Loucy (cell line): Measurements from ENCODE around the gene TOR1B.
"Not testable (repeated sequence)": the region's sequence is repeated elsewhere in the genome, so short reads cannot be mapped to it uniquely, and the experiment has no call there.

Source experiments
- H2AFZ ChIP-seq: fragments of 200-600 bp; sonication (generic); 2 replicates; pipeline ENCODE4 v1.6.0; 2016; ENCODE audit warnings: antibody characterized with exemption, mild to moderate bottlenecking, low read length, moderate library complexity
- H3F3A ChIP-seq: fragments of 200-600 bp; 2 replicates; pipeline ENCODE4 v1.6.0; 2016; ENCODE audit warnings: antibody characterized with exemption, low read depth, mild to moderate bottlenecking
- H3K27me3 ChIP-seq: fragments of 200-600 bp; sonication (generic); 2 replicates; pipeline ENCODE4 v1.6.1; 2014; ENCODE audit warnings: low read length, mild to moderate bottlenecking; ENCODE audit not compliant: insufficient read depth, poor library complexity, severe bottlenecking
- H3K36me3 ChIP-seq: fragments of 200-600 bp; sonication (generic); 2 replicates; pipeline ENCODE4 v1.6.1; 2016; ENCODE audit warnings: low read length; ENCODE audit not compliant: insufficient read depth
- H3K4me1 ChIP-seq: fragments of 200-600 bp; sonication (generic); 2 replicates; pipeline ENCODE4 v1.5.1; 2014; ENCODE audit warnings: low read length, mild to moderate bottlenecking; ENCODE audit not compliant: insufficient read depth, poor library complexity, severe bottlenecking
- H3K4me2 ChIP-seq: fragments of 200-600 bp; sonication (generic); 2 replicates; pipeline ENCODE4 v1.6.0; 2014; ENCODE audit warnings: antibody characterized with exemption, low read length, low read depth, mild to moderate bottlenecking; ENCODE audit not compliant: poor library complexity, severe bottlenecking
- H3K4me3 ChIP-seq: fragments of 200-600 bp; sonication (generic); 2 replicates; pipeline ENCODE4 v1.5.1; 2014; ENCODE audit warnings: low read length, mild to moderate bottlenecking, mixed read lengths; ENCODE audit not compliant: poor library complexity, severe bottlenecking
- H3K79me2 ChIP-seq: fragments of 200-600 bp; sonication (generic); 2 replicates; pipeline ENCODE4 v1.6.1; 2014; ENCODE audit warnings: low read length; ENCODE audit not compliant: insufficient read depth
- H3K9ac ChIP-seq: fragments of 200-600 bp; sonication (generic); 2 replicates; pipeline ENCODE4 v1.6.0; 2014; ENCODE audit warnings: mild to moderate bottlenecking, low read depth, low read length, moderate library complexity; ENCODE audit not compliant: poor library complexity, severe bottlenecking
- H3K9me2 ChIP-seq: fragments of 200-600 bp; sonication (generic); replicated peaks from 2 replicates; pipeline ENCODE4 v1.6.1; 2016; ENCODE audit warnings: low read depth, low read length, mixed read lengths
- H3K9me3 ChIP-seq: fragments of 200-600 bp; sonication (generic); 2 replicates; pipeline ENCODE4 v1.6.1; 2014; ENCODE audit warnings: mild to moderate bottlenecking, antibody characterized with exemption, low read length, low read depth; ENCODE audit not compliant: insufficient read depth
- H4K20me1 ChIP-seq: fragments of 200-600 bp; sonication (generic); 2 replicates; pipeline ENCODE4 v1.6.0; 2014; ENCODE audit warnings: antibody characterized with exemption, low read length, mild to moderate bottlenecking; ENCODE audit not compliant: insufficient read depth, poor library complexity, severe bottlenecking
- EZH2phosphoT487 ChIP-seq: fragments of 200-600 bp; IDR thresholded peaks from 2 replicates; pipeline ENCODE4 v1.6.1; 2018; ENCODE audit warnings: antibody characterized with exemption, mild to moderate bottlenecking, moderate library complexity, borderline replicate concordance
- TF ChIP-seq, protein P1 (sequence below): fragments of 200-600 bp; sonication (generic); conservative IDR thresholded peaks from 2 replicates; pipeline ENCODE4 v1.5.1; 2014; ENCODE audit warnings: mild to moderate bottlenecking, antibody characterized with exemption, low read length

TOR1B gene

GRCh38 chr9:129783516-129784361, 19.2 kb upstream of the TOR1B start:
- Histone ChIP-seq H3K36me3 (no peaks in the 10 kb centered on the region), H3K4me1 (no peaks in the 10 kb centered on the region), H3K79me2 (no peaks in the 10 kb centered on the region), H3K9me2 (no peaks in the 10 kb centered on the region), H3K4me3 (no peak overlapping the region), H3K9ac (no peak overlapping the region), H4K20me1 (no peaks in the 10 kb centered on the region), H2AFZ (no peak overlapping the region), H3K27me3 (no peaks in the 10 kb centered on the region), H3F3A (no peaks in the 10 kb centered on the region), H3K9me3 (no peaks in the 10 kb centered on the region), H3K4me2 (no peak overlapping the region)
- no peak for TF ChIP-seq EZH2phosphoT487
- TF ChIP-seq, protein P1, sequence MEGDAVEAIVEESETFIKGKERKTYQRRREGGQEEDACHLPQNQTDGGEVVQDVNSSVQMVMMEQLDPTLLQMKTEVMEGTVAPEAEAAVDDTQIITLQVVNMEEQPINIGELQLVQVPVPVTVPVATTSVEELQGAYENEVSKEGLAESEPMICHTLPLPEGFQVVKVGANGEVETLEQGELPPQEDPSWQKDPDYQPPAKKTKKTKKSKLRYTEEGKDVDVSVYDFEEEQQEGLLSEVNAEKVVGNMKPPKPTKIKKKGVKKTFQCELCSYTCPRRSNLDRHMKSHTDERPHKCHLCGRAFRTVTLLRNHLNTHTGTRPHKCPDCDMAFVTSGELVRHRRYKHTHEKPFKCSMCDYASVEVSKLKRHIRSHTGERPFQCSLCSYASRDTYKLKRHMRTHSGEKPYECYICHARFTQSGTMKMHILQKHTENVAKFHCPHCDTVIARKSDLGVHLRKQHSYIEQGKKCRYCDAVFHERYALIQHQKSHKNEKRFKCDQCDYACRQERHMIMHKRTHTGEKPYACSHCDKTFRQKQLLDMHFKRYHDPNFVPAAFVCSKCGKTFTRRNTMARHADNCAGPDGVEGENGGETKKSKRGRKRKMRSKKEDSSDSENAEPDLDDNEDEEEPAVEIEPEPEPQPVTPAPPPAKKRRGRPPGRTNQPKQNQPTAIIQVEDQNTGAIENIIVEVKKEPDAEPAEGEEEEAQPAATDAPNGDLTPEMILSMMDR: peak; percentile 68

DNA sequence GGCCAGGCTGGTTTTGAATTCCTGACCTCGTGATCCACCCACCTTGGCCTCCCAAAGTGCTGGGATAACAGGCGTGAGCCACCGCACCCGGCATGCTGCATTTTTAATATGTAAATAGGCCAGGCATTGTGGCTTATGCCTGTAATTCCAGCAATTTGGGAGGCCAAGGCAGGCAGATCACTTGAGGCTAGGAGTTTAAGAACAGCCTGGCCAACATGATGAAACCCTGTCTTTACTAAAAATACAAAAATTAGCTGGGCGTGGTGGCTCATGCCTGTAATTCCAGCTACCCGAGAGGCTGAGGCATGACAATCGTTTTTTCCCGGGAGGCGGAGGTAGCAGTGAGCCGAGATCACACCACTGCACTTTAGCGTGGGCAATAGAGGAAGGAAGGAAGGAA, 18.0 kb upstream of the TOR1B start:
- not testable (repeated sequence) for H3K9me2 ChIP-seq, H3K79me2 ChIP-seq, H3K36me3 ChIP-seq, H3F3A ChIP-seq, H3K9ac ChIP-seq, H3K4me2 ChIP-seq, H3K4me1 ChIP-seq, H3K9me3 ChIP-seq, H3K27me3 ChIP-seq, H3K4me3 ChIP-seq, H4K20me1 ChIP-seq, H2AFZ ChIP-seq

GRCh38 chr9:129785866-129786265, 17.1 kb upstream of the TOR1B start:
- no peak overlapping the region for H3K4me3 ChIP-seq
- TF ChIP-seq, protein P1: no peak
- no peak for TF ChIP-seq EZH2phosphoT487
- H3K4me2 ChIP-seq: no peak overlapping the region
- H3K79me2 ChIP-seq: no peaks in the 10 kb centered on the region
- H3K36me3 ChIP-seq: no peaks in the 10 kb centered on the region
- H2AFZ ChIP-seq: no peak overlapping the region
- peaks cover 4% of the 10 kb centered on the region for H3K4me1 ChIP-seq
- H3K9me2 ChIP-seq: no peaks in the 10 kb centered on the region
- H3K9me3 ChIP-seq: no peaks in the 10 kb centered on the region
- H3K27me3 ChIP-seq: no peaks in the 10 kb centered on the region
- no peaks in the 10 kb centered on the region for H3F3A ChIP-seq
- no peaks in the 10 kb centered on the region for H4K20me1 ChIP-seq
- no peak overlapping the region for H3K9ac ChIP-seq

DNA sequence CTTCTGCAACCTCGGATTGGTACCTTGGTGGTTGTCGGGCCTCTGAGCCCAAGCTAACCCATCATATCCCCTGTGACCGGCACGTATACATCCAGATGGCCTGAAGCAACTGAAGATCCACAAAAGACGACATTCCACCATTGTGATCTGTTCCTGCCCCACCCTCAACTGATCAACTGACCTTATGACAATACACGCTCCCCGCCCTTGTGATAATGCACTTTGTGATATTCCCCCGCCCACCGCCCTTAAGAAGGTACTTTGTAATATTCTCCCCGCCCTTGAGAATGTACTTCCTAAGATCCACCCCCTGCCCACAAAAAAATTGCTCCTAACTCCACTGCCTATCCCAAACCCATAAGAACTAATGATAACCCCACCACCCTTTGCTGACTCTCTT, 16.5 kb upstream of the TOR1B start:
- Histone ChIP-seq H3K4me1 (peaks cover 4% of the 10 kb centered on the region), H2AFZ (no peak overlapping the region), H3K9ac (no peak overlapping the region), H3K9me2 (no peaks in the 10 kb centered on the region), H3F3A (no peaks in the 10 kb centered on the region), H3K9me3 (no peaks in the 10 kb centered on the region), H3K36me3 (no peaks in the 10 kb centered on the region), H3K79me2 (no peaks in the 10 kb centered on the region), H3K27me3 (no peaks in the 10 kb centered on the region), H4K20me1 (no peaks in the 10 kb centered on the region), H3K4me3 (no peak overlapping the region), H3K4me2 (no peak overlapping the region)
- no peak for TF ChIP-seq EZH2phosphoT487
